Measurements from ENCODE around the gene C1QTNF8.

Gene C1QTNF8

GRCh38 chr16:1121601-1122397 lies 25.8 kb upstream of the C1QTNF8 start:
- Mint-ChIP-seq H3K4me3 (no peak overlapping the region), H3K9me3 (no peaks in the 10 kb centered on the region), H3K4me1 (ENCODE audit: low read depth) (no peaks in the 10 kb centered on the region), H3K27me3 (peaks cover 6% of the 10 kb centered on the region), H3K27ac (no peak overlapping the region), H3K36me3 (ENCODE audit: low read depth) (no peaks in the 10 kb centered on the region)
- intact Hi-C loops (cut with micrococcal nuclease), result no loop called here

- Mint-ChIP-seq H3K4me3 (no peak overlapping the region), H3K27ac (no peak overlapping the region), H3K27me3 (peaks cover 6% of the 10 kb centered on the region), H3K36me3 (ENCODE audit: low read depth) (no peaks in the 10 kb centered on the region), H3K9me3 (no peaks in the 10 kb centered on the region), H3K4me1 (ENCODE audit: low read depth) (no peaks in the 10 kb centered on the region)
- intact Hi-C loops (cut with micrococcal nuclease), result no loop called here
Observed at GRCh38 chr16:1121009-1121408, 25.0 kb upstream of the C1QTNF8 start.

DNA sequence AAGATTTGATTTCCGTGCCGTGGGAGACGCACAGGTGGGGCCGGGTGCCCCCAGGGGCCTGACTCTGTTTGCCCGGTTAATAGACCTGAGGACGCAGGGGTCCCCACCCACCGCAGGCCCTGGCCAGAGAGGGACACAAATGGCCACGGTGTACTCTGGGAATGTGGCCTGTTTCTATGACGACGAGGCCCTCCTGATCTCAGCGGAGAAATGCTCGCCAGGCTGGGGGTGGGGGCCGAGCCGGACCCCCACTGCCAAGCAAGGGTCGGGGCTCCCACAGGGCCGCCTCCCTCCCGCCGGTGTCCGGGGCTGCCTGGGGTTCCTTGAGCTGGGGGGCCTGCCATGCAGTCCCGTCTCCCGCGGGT lies 24.5 kb upstream of the C1QTNF8 start:
- peaks cover 1% of the 10 kb centered on the region for H3K27me3 Mint-ChIP-seq
- no peaks in the 10 kb centered on the region for H3K4me1 Mint-ChIP-seq (ENCODE audit: low read depth)
- no peak overlapping the region for H3K27ac Mint-ChIP-seq
- no peak overlapping the region for H3K4me3 Mint-ChIP-seq
- no peaks in the 10 kb centered on the region for H3K9me3 Mint-ChIP-seq
- intact Hi-C loops (cut with micrococcal nuclease), result no loop called here
- H3K36me3 Mint-ChIP-seq (ENCODE audit: low read depth), result no peaks in the 10 kb centered on the region

GRCh38 chr16:1119766-1120576 lies 23.9 kb upstream of the C1QTNF8 start:
- Mint-ChIP-seq H3K27ac (no peak overlapping the region), H3K4me1 (ENCODE audit: low read depth) (no peaks in the 10 kb centered on the region), H3K4me3 (no peak overlapping the region)

DNA sequence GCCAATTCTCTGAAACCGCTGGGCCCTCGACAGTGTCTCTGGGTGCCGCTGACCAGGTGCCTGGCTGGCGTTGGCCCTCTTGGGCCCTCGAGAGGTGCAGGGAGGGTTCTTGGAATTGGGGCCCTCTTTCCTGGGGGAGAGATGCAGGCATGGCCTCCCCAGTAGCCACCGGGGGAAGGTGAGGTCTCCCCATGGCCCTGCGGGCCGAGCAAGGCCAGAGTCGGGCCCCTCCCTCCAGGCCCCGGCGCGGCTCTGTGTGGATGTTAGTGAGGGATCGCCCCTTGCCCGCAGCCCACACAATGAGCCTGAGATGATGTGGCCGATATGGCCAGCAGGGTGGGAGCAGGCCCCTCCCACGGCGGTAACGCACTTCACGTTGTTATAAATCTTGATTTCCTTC lies 23.1 kb upstream of the C1QTNF8 start:
- Mint-ChIP-seq H3K9me3 (no peaks in the 10 kb centered on the region), H3K4me3 (no peak overlapping the region), H3K27me3 (no peaks in the 10 kb centered on the region), H3K27ac (no peak overlapping the region), H3K36me3 (ENCODE audit: low read depth) (no peaks in the 10 kb centered on the region), H3K4me1 (ENCODE audit: low read depth) (no peaks in the 10 kb centered on the region)
- intact Hi-C loops (cut with micrococcal nuclease), result no loop called here

More at GRCh38 chr16:1119766-1120576, 23.9 kb upstream of the C1QTNF8 start:
- Mint-ChIP-seq H3K9me3 (no peaks in the 10 kb centered on the region), H3K27me3 (no peaks in the 10 kb centered on the region), H3K36me3 (ENCODE audit: low read depth) (no peaks in the 10 kb centered on the region)
- intact Hi-C loops (cut with micrococcal nuclease), result no loop called here

DNA sequence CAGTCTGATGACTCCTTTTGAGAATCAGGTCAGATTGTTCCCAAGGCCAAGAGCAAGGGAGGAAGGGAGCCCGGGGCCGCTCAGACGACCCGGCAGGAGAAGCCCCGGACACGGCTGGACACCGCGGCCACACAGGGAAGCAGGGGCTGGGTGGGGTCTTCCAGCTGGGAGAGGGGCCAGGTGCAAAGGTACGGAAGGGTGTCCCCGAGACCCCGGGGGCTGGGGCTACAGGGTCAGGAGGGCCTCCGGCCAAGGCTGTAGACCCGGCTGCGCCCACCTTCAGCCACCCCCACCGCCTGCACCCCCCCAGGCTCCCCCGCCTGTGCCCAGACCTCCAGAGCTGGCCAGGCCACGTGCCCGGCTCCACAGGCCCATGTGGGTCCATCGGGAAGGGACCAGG lies 21.9 kb upstream of the C1QTNF8 start:
- H3K9me3 Mint-ChIP-seq, result no peaks in the 10 kb centered on the region
- no peaks in the 10 kb centered on the region for H3K4me1 Mint-ChIP-seq (ENCODE audit: low read depth)
- no peak overlapping the region for H3K27ac Mint-ChIP-seq
- intact Hi-C loops (cut with micrococcal nuclease), result no loop called here
- no peaks in the 10 kb centered on the region for H3K27me3 Mint-ChIP-seq
- H3K36me3 Mint-ChIP-seq (ENCODE audit: low read depth), result no peaks in the 10 kb centered on the region
- no peak overlapping the region for H3K4me3 Mint-ChIP-seq

DNA sequence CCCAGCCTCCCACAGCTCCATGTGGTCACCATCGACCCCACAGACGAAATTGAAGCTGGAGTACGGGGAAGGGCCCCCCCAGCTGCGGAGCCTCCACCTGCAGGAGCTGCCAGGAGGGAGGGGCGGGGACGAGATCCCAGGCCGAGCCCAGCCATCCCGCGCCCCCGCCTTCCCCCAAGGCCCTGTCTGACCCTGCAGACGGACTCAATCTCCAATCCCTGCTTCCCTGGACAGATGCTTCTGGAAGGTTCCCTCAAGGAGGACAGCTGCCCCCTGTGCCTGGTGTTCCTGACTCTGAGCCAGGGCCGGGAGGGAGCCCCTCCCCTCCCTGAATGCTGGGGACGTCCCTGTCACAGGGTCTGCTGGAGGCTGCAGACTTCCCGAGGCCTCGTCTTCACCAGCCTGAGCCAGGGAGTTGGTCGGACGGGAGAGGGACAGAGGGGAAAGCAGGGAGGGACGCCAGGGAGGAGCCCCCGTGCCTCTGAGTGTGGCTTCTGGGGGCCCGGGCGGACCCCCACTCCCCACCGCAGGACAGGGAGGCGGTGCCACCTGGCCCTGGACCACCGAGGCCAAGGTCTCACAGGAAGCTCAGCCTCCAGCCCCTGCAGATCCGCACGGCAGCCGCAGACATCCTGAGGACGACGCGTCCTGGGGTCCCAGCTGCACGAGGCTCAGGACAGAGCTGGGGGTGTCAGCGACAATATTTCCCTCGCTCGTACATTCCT lies 21.3 kb upstream of the C1QTNF8 start:
- Mint-ChIP-seq H3K36me3 (ENCODE audit: low read depth) (no peaks in the 10 kb centered on the region), H3K27me3 (peaks cover 1% of the 10 kb centered on the region), H3K9me3 (no peaks in the 10 kb centered on the region), H3K4me3 (no peak overlapping the region), H3K27ac (no peak overlapping the region), H3K4me1 (ENCODE audit: low read depth) (no peaks in the 10 kb centered on the region)
- intact Hi-C loops (cut with micrococcal nuclease), result no loop called here

DNA sequence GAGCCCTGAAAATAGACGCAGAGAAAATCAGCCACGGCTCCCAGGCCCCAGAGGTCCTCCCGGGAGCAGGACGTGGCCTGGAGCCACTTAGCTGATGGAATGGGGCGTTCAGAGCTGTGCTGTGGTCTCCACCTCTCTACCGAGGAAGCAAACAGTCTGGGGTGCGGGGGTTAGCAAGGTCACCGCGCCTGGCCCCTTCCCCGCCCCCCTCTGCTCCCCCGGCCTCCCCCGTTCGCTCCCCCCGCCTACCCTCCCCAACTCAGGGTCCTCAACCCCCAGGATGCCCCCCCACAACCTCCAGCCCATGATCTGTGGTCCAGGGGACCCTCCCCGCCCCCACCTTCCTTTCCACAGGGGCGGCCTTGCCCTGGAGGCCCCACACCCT lies 20.6 kb upstream of the C1QTNF8 start:
- intact Hi-C loops (cut with micrococcal nuclease), result no loop called here

GRCh38 chr16:1113889-1114526 lies 18.0 kb upstream of the C1QTNF8 start:
- H3K27me3 Mint-ChIP-seq, result peaks cover 5% of the 10 kb centered on the region
- H3K4me1 Mint-ChIP-seq (ENCODE audit: low read depth), result no peaks in the 10 kb centered on the region
- intact Hi-C loops (cut with micrococcal nuclease), result no loop called here
- no peak overlapping the region for H3K4me3 Mint-ChIP-seq
- no peaks in the 10 kb centered on the region for H3K9me3 Mint-ChIP-seq
- no peaks in the 10 kb centered on the region for H3K36me3 Mint-ChIP-seq (ENCODE audit: low read depth)
- H3K27ac Mint-ChIP-seq, result no peak overlapping the region

More for the DNA sequence above, 20.6 kb upstream of the C1QTNF8 start:
- H3K4me1 Mint-ChIP-seq (ENCODE audit: low read depth), result no peaks in the 10 kb centered on the region
- H3K27ac Mint-ChIP-seq, result no peak overlapping the region
- no peak overlapping the region for H3K4me3 Mint-ChIP-seq
- no peaks in the 10 kb centered on the region for H3K9me3 Mint-ChIP-seq
- no peaks in the 10 kb centered on the region for H3K36me3 Mint-ChIP-seq (ENCODE audit: low read depth)
- H3K27me3 Mint-ChIP-seq, result peaks cover 5% of the 10 kb centered on the region

DNA sequence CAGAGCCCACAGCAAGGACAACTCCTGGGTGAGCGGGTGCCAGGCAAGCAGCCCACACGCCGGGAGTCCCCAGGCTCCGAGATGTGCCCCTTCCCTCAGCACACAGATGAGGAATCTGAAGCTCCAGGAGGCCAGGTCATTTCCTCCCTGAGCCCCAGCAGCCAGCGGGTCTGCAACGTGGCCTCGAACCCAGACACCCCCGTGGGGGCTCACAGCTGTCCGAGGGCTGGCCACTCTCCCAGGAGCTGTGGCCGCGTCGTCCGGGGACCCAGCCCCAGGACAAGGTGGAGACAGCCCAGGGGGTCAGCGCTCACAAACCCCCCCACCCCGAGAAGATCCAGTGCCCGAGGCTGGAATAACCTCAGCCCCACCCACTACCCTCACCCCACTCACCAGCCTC lies 17.4 kb upstream of the C1QTNF8 start:
- Mint-ChIP-seq H3K36me3 (ENCODE audit: low read depth) (no peaks in the 10 kb centered on the region), H3K9me3 (no peaks in the 10 kb centered on the region), H3K4me1 (ENCODE audit: low read depth) (no peaks in the 10 kb centered on the region), H3K27ac (no peak overlapping the region), H3K27me3 (peaks cover 9% of the 10 kb centered on the region), H3K4me3 (no peak overlapping the region)
- intact Hi-C loops (cut with micrococcal nuclease), result no loop called here

DNA sequence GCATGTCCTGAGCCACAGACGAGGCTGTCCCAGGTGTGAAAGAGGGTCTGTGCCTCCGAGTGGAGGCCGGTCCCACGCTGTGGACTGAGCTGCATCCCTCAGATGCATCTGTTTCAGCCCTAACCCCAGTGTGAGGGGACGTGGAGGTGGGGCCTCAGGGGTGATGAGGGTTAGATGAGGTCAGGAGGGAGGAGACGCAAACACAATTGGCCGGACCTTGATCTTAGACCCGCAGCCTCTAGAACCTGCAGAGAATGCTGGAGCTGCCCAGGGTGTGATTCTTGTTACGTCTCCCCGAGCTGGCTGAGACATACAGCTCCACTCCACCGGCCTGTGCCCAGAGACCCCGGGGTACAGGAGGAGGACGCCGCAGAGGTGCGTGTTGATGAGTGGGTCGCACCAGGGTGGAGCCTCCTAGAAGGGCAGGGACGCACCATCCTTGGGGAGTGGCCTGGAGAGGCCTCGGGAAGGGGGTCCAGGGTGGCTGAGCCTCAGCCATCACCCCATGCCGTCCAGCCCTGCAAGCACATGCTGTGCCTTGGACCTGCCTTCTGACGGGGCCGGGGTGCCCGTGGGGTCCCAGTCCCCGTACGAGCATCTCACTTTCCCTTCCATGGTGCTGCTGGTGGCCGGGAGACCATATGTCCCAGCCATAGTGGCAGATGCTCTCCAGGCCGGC lies 16.6 kb upstream of the C1QTNF8 start:
- Mint-ChIP-seq H3K27ac (no peak overlapping the region), H3K4me3 (no peak overlapping the region), H3K4me1 (ENCODE audit: low read depth) (no peaks in the 10 kb centered on the region), H3K27me3 (peaks cover 11% of the 10 kb centered on the region), H3K36me3 (ENCODE audit: low read depth) (no peaks in the 10 kb centered on the region), H3K9me3 (no peaks in the 10 kb centered on the region)
- intact Hi-C loops (cut with micrococcal nuclease), result no loop called here

- Mint-ChIP-seq H3K4me3 (no peak overlapping the region), H3K4me1 (ENCODE audit: low read depth) (no peaks in the 10 kb centered on the region), H3K36me3 (ENCODE audit: low read depth) (no peaks in the 10 kb centered on the region), H3K27me3 (peaks cover 29% of the 10 kb centered on the region), H3K9me3 (no peaks in the 10 kb centered on the region), H3K27ac (no peak overlapping the region)
- intact Hi-C loops (cut with micrococcal nuclease), result no loop called here
Observed at GRCh38 chr16:1109648-1110047, 13.6 kb upstream of the C1QTNF8 start.

Measured in dendritic cell treated with granulocyte-macrophage colony-stimulating factor and Interleukin-4, amounts not matched to agents 40 ng/mL and 50 ng/mL, for 4 days (primary cell).